Endothelial cell of umbilical vein (primary cell): ENCODE results near the gene COLGALT1.

Experiments used
- EZH2 ChIP-seq: IDR thresholded peaks from 2 replicates; pipeline ENCODE4 v1.6.1; 2012; ENCODE audit warnings: borderline replicate concordance, low read depth, mild to moderate bottlenecking, moderate library complexity, low read length, inconsistent platforms; ENCODE audit not compliant: severe bottlenecking
- POLR2A ChIP-seq: IDR thresholded peaks from 2 replicates; pipeline ENCODE4 v1.6.1; 2012; ENCODE audit warnings: low read depth, mild to moderate bottlenecking, control low read depth, low read length
- POLR2AphosphoS5 ChIP-seq: IDR thresholded peaks from 2 replicates; pipeline ENCODE4 v1.6.1; 2012; ENCODE audit warnings: low read depth, mild to moderate bottlenecking, control low read depth, low read length, moderate library complexity; ENCODE audit not compliant: insufficient read depth
- TF ChIP-seq, protein P1 (sequence below), 2 donors: IDR thresholded peaks; 1 replicate in 1 of 2; 2 replicates in 1 of 2; pipeline ENCODE4 v1.5.1; 2011; ENCODE audit warnings: low read length in 2 of 2, mild to moderate bottlenecking in 2 of 2, moderate library complexity in 2 of 2, control low read depth in 1 of 2, inconsistent platforms in 1 of 2, low read depth in 1 of 2; ENCODE audit not compliant: insufficient read depth in 1 of 2; ENCODE audit errors: extremely low read depth in 1 of 2
- TF ChIP-seq, protein P2 (sequence below): IDR thresholded peaks from 2 replicates; pipeline ENCODE4 v1.6.1; 2011; ENCODE audit not compliant: insufficient read depth, insufficient read length

DNA sequence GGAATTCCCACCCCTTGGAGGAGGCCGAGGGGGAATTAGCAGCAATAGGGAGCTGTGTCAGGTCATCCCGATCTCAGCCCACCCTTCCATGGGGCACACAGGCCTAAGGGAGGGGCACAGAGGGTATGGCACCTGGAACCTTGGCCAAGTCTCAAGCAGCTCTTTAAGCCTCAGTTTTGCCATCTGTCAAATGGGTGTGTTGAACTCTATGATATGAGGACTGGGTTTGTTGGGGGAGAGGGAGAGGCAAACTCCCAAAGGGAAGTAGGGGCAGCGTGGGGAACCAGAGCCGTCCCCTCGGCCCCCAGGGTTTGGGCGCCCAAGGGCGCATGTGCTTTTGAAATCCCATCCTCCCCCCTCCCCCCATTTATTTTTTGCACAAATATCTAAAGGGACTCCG, 49.7 kb downstream of the COLGALT1 start:
- TF ChIP-seq, protein P1, sequence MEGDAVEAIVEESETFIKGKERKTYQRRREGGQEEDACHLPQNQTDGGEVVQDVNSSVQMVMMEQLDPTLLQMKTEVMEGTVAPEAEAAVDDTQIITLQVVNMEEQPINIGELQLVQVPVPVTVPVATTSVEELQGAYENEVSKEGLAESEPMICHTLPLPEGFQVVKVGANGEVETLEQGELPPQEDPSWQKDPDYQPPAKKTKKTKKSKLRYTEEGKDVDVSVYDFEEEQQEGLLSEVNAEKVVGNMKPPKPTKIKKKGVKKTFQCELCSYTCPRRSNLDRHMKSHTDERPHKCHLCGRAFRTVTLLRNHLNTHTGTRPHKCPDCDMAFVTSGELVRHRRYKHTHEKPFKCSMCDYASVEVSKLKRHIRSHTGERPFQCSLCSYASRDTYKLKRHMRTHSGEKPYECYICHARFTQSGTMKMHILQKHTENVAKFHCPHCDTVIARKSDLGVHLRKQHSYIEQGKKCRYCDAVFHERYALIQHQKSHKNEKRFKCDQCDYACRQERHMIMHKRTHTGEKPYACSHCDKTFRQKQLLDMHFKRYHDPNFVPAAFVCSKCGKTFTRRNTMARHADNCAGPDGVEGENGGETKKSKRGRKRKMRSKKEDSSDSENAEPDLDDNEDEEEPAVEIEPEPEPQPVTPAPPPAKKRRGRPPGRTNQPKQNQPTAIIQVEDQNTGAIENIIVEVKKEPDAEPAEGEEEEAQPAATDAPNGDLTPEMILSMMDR (IDR thresholded peaks at IDR 0.05; ENCODE audit: extremely low read depth in 1 of 2, insufficient read depth in 1 of 2, low read depth in 1 of 2, low read length in 2 of 2), result no peak
- TF ChIP-seq EZH2 (no peak), POLR2A (no peak), POLR2AphosphoS5 (no peak)
- TF ChIP-seq, protein P2, sequence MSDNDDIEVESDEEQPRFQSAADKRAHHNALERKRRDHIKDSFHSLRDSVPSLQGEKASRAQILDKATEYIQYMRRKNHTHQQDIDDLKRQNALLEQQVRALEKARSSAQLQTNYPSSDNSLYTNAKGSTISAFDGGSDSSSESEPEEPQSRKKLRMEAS, result no peak
